ENCODE measurements around the gene UMODL1. TPM values are rescaled to one million over a fixed set of nuclear protein-coding genes. Genes with fewer than 3 reads are reported as not detected.

UMODL1 gene
- total and polyA plus RNA-seq, 2 of the 13 experiments (the other 11 are each of a cell fraction or from before 2014, with no cell fraction given) = not detected

DNA sequence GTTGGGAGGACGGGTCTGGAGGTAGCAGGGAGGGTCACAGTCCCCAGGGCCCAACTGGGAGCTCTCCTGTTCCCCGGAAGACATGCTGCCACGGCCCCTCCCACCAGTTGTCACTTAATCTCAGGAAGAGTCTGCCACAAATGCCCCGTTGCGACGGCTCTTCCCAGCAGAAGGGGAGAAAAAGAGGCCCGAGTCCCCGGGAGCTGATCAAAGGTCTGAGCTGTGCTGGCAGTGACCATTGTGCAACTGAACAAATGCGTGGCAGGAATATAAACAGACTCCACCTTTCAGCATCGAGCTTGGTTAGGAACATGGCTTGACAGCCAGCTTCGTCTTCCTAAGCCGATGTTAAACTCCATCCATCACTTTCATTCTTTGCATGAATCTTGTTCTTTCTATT, 33.2 kb upstream of the UMODL1 start (continued):
- no peak for TF ChIP-seq SP2 (CRISPR knock-in tag; IDR thresholded peaks at IDR 0.05)
- TF ChIP-seq, protein P1, sequence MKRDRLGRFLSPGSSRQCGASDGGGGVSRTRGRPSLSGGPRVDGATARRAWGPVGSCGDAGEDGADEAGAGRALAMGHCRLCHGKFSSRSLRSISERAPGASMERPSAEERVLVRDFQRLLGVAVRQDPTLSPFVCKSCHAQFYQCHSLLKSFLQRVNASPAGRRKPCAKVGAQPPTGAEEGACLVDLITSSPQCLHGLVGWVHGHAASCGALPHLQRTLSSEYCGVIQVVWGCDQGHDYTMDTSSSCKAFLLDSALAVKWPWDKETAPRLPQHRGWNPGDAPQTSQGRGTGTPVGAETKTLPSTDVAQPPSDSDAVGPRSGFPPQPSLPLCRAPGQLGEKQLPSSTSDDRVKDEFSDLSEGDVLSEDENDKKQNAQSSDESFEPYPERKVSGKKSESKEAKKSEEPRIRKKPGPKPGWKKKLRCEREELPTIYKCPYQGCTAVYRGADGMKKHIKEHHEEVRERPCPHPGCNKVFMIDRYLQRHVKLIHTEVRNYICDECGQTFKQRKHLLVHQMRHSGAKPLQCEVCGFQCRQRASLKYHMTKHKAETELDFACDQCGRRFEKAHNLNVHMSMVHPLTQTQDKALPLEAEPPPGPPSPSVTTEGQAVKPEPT (CRISPR knock-in tag; IDR thresholded peaks at IDR 0.05; ENCODE audit: low read depth) = no peak
- no peak for TF ChIP-seq ZNF83 (CRISPR knock-in tag; IDR thresholded peaks at IDR 0.05; ENCODE audit: borderline replicate concordance)
- TF ChIP-seq, protein P2, sequence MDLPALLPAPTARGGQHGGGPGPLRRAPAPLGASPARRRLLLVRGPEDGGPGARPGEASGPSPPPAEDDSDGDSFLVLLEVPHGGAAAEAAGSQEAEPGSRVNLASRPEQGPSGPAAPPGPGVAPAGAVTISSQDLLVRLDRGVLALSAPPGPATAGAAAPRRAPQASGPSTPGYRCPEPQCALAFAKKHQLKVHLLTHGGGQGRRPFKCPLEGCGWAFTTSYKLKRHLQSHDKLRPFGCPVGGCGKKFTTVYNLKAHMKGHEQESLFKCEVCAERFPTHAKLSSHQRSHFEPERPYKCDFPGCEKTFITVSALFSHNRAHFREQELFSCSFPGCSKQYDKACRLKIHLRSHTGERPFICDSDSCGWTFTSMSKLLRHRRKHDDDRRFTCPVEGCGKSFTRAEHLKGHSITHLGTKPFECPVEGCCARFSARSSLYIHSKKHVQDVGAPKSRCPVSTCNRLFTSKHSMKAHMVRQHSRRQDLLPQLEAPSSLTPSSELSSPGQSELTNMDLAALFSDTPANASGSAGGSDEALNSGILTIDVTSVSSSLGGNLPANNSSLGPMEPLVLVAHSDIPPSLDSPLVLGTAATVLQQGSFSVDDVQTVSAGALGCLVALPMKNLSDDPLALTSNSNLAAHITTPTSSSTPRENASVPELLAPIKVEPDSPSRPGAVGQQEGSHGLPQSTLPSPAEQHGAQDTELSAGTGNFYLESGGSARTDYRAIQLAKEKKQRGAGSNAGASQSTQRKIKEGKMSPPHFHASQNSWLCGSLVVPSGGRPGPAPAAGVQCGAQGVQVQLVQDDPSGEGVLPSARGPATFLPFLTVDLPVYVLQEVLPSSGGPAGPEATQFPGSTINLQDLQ (CRISPR knock-in tag; IDR thresholded peaks at IDR 0.05) = no peak
- TF ChIP-seq, protein P3, sequence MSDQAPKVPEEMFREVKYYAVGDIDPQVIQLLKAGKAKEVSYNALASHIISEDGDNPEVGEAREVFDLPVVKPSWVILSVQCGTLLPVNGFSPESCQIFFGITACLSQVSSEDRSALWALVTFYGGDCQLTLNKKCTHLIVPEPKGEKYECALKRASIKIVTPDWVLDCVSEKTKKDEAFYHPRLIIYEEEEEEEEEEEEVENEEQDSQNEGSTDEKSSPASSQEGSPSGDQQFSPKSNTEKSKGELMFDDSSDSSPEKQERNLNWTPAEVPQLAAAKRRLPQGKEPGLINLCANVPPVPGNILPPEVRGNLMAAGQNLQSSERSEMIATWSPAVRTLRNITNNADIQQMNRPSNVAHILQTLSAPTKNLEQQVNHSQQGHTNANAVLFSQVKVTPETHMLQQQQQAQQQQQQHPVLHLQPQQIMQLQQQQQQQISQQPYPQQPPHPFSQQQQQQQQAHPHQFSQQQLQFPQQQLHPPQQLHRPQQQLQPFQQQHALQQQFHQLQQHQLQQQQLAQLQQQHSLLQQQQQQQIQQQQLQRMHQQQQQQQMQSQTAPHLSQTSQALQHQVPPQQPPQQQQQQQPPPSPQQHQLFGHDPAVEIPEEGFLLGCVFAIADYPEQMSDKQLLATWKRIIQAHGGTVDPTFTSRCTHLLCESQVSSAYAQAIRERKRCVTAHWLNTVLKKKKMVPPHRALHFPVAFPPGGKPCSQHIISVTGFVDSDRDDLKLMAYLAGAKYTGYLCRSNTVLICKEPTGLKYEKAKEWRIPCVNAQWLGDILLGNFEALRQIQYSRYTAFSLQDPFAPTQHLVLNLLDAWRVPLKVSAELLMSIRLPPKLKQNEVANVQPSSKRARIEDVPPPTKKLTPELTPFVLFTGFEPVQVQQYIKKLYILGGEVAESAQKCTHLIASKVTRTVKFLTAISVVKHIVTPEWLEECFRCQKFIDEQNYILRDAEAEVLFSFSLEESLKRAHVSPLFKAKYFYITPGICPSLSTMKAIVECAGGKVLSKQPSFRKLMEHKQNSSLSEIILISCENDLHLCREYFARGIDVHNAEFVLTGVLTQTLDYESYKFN (CRISPR knock-in tag; conservative IDR thresholded peaks at IDR 0.05) = peak; percentile 82
- no peak for TF ChIP-seq SAFB2 (CRISPR knock-in tag; IDR thresholded peaks at IDR 0.05; ENCODE audit: borderline replicate concordance, low read depth)
- TF ChIP-seq HNF4G (IDR thresholded peaks at IDR 0.05; ENCODE audit: borderline replicate concordance, low read depth, low read length) = peak; percentile 85
- TF ChIP-seq HNF4G (CRISPR knock-in tag; IDR thresholded peaks at IDR 0.05; ENCODE audit: borderline replicate concordance, low read depth) = no peak
- TF ChIP-seq RAD21 (CRISPR knock-in tag; IDR thresholded peaks at IDR 0.05) = no peak
- TF ChIP-seq KLF6 (CRISPR knock-in tag; IDR thresholded peaks at IDR 0.05) = no peak
- no peak for TF ChIP-seq ZNF460 (CRISPR knock-in tag; IDR thresholded peaks at IDR 0.05; ENCODE audit: borderline replicate concordance)
- TF ChIP-seq SRSF4 (IDR thresholded peaks at IDR 0.05; ENCODE audit: low read depth, low read length, poor library complexity, severe bottlenecking) = no peak
- TF ChIP-seq, protein P4, sequence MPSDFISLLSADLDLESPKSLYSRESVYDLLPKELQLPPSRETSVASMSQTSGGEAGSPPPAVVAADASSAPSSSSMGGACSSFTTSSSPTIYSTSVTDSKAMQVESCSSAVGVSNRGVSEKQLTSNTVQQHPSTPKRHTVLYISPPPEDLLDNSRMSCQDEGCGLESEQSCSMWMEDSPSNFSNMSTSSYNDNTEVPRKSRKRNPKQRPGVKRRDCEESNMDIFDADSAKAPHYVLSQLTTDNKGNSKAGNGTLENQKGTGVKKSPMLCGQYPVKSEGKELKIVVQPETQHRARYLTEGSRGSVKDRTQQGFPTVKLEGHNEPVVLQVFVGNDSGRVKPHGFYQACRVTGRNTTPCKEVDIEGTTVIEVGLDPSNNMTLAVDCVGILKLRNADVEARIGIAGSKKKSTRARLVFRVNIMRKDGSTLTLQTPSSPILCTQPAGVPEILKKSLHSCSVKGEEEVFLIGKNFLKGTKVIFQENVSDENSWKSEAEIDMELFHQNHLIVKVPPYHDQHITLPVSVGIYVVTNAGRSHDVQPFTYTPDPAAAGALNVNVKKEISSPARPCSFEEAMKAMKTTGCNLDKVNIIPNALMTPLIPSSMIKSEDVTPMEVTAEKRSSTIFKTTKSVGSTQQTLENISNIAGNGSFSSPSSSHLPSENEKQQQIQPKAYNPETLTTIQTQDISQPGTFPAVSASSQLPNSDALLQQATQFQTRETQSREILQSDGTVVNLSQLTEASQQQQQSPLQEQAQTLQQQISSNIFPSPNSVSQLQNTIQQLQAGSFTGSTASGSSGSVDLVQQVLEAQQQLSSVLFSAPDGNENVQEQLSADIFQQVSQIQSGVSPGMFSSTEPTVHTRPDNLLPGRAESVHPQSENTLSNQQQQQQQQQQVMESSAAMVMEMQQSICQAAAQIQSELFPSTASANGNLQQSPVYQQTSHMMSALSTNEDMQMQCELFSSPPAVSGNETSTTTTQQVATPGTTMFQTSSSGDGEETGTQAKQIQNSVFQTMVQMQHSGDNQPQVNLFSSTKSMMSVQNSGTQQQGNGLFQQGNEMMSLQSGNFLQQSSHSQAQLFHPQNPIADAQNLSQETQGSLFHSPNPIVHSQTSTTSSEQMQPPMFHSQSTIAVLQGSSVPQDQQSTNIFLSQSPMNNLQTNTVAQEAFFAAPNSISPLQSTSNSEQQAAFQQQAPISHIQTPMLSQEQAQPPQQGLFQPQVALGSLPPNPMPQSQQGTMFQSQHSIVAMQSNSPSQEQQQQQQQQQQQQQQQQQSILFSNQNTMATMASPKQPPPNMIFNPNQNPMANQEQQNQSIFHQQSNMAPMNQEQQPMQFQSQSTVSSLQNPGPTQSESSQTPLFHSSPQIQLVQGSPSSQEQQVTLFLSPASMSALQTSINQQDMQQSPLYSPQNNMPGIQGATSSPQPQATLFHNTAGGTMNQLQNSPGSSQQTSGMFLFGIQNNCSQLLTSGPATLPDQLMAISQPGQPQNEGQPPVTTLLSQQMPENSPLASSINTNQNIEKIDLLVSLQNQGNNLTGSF (CRISPR knock-in tag; IDR thresholded peaks at IDR 0.05) = no peak
- no peak for TF ChIP-seq TBP (CRISPR knock-in tag; IDR thresholded peaks at IDR 0.05)
- TF ChIP-seq, protein P5, sequence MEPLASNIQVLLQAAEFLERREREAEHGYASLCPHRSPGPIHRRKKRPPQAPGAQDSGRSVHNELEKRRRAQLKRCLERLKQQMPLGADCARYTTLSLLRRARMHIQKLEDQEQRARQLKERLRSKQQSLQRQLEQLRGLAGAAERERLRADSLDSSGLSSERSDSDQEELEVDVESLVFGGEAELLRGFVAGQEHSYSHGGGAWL (CRISPR knock-in tag; IDR thresholded peaks at IDR 0.05) = no peak
- TF ChIP-seq ZNF501 (CRISPR knock-in tag; IDR thresholded peaks at IDR 0.05) = no peak
